Measurements from ENCODE around the gene NMNAT1. TPM values are rescaled to one million over a fixed set of nuclear protein-coding genes. Genes with fewer than 3 reads are reported as not detected.

Gene NMNAT1
- total and polyA plus RNA-seq, 2 of the 8 experiments (the other 6 are each of a cell fraction or from before 2014, with no cell fraction given): 2.0 to 2.5 TPM

GRCh38 chr1:9909234-9910046 lies 33.8 kb upstream of the NMNAT1 start (continued):
- no peak for TF ChIP-seq EGR1 (IDR thresholded peaks at IDR 0.05; ENCODE audit: borderline replicate concordance, low read depth, low read length)
- TF ChIP-seq SP2 (IDR thresholded peaks at IDR 0.05; ENCODE audit: low read length): no peak

Measured in H1 (cell line).